CD4-positive, alpha-beta T cell treated with Interferon alpha-2 for 1 hour (primary cell): ENCODE results near the gene ATP6V0C.
A peak's percentile ranks its signal among the peaks of the same experiment; 100 is the strongest.

Experiments
- DNase-seq, 2 donors: peaks; one replicate each; pipeline ENCODE4 v3.0.0-alpha.2; 2020 to 2022

The ATP6V0C gene

DNA sequence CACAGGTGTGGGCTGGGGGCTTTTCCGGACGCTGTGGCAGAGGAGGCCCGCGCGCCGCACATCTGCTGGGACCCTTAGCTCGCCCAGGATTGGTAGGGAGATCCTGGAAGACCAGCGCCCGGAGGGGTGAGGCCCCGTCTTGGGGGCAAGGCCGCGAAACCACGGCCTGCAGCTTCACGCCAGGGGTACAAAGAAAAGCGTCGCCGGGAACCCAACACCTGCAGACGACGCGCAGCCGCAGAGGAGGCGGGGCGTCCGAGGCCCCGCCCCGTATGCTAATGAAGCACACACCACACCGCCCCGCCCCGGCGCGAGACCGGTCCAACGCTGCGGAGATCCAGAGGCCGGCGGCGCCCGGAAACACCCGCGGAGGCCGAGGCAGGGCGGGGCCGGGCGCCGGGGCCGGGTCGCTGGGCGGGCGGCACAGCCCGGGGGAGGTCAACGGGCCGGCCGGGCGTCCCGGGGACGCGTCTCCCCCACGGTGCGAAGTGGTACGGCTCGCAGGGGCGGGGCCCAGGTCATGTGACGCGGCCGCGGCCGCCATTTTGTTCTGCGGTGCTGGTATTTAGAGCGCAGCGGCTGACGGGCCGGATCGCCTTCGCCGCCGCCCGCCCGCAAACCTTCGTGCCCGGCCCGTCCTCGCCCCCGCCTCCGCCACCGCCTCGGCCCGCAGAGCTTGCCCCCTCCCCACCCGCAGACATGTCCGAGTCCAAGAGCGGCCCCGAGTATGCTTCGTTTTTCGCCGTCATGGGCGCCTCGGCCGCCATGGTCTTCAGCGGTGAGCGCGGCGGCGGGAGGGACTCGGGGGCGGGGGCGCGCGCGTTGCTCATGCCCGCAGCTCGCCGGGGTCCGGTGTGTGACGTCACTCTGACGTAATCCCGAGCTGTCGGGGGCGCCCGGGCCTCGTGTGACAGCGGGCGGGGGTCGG is at the start of gene ATP6V0C:
Gene ATP6V0C, plus strand, starts transcription at position 548 of the 928 bp plus-strand sequence. Its CDS starts 152 bp downstream, at position 700.
- peak; percentile 94 to 95 for DNase-seq

DNA sequence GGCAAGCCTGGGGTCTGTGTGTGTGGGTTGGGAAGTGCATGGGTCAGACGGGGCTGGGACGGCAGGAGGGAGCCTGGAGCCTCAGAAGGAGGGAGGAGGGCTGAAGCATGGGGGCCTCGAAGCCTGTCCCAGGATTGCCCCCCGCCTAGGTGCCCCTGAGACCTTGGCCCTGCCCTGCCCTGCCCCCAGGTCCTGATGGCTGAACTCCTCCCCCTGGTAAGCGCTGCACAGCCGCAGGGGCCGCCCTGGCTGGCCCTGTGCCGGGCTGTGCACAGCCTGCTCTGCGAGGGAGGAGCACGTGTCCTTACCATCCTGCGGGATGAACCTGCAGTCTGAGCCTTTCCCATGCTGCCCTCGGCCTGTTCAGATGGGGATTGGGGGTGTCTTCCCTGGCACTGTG is 49.4 kb upstream of the ATP6V0C start:
- DNase-seq = no peak

DNA sequence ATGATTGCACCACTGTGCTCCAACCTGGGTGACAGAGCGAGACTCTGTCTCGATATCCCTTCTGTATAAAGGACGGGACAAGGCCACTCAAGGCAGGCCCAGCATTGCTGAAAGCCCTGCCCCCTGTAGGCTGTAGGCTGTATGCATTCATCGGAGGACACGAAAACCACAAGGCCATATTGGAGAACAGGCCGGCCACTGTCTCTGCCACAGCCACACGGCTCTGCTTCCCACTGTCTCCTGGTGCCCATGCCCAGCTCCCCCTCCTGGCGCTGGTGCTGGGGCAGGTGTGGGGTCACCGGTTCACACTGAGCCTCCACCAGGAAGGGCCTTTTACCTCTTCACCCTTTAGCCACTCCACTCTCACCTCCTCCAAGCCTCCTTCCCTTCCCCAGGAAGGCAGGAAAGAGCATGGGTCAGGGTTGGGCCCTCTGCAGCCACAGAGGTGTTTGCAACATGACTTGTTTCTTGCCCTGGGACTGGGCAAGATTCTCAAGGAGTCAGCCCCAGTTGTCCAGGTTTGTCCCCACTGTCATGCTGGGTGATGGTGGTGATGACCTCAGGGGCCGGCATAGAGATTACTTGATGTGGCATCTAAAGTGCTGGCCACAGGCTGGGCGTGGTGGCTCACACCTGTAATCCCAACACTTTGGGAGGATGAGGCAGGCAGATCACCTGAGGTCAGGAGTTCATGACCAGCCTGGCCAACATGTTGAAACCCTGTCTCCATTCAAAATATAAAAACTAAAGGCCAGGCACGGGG is 47.9 kb upstream of the ATP6V0C start:
- no peak for DNase-seq

DNA sequence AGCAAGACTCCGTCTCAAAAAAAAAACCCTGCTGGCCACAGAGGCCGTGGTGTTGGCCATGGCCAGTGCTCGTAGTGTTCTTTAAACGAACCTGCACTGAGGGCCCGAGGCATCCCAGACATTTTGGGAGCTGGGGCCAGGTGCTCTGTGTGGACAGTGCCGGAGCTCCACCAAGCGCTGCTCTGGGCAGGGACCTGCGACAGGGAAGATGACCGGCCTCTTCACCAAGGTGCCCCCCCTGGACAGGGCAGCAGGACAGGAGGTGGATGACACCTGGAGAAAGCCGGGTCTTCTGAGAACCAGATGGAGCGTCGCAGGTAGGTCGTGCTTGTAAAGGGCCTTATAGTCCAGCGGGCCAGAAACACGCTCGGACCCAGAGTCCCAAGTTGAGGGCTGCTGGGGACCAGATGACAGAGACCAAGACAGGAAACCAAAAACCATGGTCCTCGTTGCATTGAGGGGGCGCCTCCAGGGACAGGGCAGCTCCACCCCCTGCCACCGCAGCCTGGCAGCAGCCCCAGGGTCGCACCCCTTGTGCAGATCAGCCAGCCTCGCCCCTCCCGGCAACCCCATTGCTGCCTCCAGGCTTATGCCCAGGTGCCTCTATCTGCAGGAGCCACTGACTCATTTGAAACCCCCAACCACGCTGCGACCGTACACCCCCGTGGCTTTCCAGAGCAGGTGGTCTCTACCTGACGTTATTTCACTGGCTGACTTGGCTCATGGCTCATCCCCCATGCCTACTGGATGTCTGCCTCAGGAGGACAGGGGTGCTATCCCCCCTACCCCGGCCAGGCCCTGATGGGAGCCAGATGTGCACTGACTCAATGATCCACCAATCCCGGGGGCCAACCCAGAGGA is 46.9 kb upstream of the ATP6V0C start:
- no peak for DNase-seq

DNA sequence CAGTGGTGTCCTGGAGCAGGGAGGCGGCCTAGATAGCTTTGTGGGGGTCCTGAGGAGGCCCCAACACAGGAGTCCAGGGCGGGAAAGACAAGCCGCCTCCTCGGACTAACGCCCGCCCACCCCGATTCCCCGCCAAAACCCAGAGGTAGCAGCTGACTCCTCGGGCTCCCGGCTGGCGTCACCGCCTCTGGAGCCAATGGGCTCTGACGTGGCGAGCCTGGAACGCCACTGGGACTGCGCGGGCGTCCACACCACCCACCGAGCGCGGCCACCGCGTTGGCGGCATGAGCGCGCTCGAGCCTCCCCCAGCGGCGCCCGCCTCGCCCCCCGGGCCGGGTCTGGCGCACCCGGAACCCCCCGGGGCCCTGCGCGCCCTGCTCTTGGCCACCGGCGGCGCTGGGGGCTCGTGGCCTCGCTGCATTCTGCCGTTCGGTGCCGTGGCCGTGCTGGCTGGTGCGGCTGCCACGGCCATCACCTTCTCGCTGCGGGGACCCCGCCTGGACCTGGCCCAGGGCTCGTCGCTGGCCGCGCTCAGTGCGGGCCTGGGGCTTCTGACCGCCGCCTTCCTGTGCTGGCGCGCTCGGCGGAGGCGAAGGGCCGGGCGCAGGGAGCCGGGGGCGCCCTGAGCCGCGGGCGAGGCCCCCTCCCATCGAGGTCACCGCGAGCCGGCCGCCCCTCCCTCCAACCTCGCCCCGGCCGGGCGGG is 46.1 kb upstream of the ATP6V0C start:
- no peak for DNase-seq

DNA sequence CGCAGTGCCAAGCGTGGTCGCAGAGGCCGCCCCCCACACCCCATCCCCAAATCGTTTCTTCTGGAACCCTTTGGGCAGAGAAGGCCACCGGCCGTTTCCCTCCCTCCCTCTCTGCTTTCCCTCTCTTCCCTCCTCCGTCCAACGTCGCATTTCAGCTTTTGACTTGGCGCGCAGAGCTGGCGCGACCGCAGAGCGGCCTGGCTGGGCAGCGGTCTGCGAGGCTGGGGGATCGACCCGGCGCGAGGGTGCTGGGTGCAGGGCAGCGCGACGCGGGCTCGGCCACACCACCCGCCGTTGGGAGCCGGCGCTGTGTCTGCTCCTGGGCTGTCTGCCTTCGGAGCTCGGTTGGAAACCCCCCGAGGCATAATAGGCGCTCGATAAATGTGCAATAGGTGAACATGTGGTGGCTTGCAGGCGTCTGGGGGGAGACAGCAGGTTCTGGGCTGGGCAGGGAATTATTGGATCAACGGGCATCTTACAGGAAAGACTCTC is 45.5 kb upstream of the ATP6V0C start:
- DNase-seq = no peak

DNA sequence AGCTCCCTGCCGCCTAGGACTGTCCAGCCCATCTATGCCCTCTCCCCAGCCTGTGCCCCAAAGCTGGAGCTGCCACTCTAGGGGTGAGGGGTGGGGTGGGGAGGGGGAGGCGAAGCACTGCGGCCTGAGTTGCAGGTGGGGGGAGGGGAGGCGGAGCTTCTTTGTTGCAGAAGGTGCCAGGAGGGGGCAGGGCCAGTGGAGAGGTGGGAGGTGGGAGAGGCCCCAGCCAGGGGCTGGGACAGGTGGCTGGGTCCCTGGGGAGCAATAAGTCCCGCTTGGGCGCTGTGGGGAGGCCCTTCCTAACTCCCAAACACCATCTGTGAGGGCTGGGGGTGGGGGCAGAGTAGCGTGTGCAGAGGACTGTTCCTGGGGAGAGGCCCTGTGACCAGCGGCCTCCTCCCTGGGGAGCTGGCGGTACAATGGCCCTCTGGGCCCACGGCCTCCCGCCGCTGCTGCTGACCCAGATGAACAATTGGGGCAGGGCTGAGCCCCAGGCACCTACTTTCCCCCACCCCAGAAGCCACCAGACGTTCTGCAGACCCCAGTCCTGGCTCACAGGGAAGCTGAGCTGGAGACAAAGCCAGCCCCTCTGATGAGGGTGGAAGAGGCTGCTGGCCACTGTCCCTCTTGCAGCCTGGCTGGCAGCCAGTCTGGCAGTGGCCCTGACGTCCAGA is 44.9 kb upstream of the ATP6V0C start:
- peak in 1 of 2 donors; percentile 11 for DNase-seq

DNA sequence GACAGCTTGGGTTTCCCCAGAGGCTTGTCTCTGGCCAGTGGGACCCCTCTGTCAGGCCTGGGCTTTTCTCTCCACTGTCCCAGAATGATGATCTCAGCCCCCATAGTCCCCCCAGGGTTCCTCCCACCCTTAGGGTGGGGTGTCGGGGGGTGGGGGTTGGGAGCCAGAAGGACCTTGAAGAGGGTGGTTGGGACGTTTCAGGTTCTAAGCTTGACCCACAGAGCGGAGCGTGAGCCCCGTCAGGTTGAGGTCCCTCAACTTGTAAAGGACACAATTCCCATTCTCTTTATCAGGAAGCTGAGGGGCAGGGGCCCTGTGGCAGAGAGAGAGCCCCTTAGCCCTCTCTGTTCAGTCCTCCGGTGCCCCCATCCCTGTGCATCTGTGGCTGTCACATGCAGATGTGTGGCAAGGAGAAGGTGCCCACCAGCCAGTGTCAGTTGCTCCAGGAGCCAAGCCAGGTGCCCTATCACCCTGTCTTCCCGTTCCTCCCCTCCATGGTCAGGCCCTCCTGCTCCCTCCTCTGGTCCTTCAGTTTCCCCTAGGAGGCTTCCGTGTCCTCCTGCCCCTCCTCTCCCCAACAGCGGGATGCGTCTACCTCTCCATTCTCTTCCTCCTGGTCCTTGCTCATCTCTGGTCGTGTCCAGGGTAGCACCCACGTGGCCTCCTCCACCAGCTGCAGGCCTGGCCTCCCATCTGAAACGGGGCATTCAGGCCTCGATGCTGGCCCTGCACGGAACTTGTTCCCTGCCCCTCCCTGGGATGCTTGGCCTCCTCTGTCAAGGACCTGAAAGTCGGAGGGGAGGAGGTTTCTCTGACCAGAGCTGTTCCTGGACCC is 44.1 kb upstream of the ATP6V0C start:
- DNase-seq = no peak

DNA sequence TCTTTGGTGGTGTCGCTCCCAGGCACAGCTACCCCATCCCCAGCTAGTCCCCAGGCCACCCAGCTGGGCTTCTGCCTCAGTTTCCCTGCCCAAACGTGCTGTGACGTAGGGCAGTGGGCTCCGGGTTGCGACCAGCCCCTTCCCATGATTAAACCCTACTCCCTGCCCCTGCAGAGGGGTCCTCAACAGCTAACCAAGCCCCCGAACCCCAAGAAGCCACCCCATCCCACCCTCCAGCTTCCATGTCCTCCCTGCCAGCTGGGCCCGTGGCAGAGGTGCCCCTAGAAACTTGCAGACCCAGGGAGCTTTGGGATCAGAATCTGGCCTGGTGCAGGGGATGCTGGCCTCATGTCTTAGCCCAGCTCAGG is 43.5 kb upstream of the ATP6V0C start:
- no peak for DNase-seq

DNA sequence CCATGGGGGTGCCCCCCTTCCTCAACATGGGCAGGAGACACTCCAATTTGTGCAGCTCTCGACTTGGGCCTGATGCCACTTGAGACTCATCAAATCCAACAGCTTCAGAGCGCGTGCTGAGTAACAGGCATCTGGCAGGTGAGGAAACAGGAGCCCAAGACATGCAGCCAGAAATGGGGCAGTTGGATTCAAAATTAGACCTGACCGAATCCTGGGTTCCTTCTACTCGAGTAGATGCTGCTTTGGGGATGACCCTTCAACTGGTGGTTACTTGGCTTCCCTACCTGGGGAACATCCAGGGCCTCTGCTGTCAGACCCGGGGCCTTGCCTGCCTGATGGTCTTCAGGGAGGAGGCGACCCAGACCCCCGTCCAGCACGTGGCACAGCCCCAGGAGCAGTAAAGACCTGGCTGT is 43.1 kb upstream of the ATP6V0C start:
- no peak for DNase-seq

DNA sequence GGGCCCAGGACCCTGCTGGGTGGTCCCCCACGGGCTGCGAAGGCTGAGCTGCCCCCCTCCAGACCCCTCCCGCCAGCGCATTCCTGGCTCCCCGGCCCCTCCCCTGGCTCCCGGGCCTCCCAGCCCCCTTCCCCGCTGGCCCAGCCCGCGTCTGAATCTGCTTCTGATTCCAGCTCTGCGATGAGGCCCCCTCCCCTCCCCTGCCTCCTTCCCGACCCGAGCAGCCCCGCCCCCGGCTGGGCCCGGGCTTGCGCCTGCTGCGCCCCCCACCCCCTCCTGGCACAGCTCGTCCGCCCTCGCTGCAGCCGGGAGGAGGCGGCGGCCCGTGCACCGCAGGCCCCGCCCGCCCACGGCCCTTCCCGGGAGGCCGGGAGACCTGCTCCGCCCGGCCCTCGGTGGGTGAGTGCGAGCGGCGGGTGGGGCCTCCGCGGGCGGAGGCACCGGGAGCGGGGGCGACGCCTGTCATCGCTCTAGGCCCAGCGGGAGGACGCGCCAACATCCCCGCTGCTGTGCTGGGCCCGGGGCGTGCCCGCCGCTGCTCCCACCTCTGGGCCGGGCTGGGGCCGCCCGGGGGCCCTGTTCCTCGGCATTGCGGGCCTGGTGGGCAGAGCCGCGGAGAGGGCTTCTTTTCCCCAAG is 42.6 kb upstream of the ATP6V0C start, which contains the start of gene NTN3:
Gene NTN3, plus strand, starts transcription at position 282 of the 637 bp plus-strand sequence. CDS start 405 bp downstream, outside the sequence.
- DNase-seq = no peak

DNA sequence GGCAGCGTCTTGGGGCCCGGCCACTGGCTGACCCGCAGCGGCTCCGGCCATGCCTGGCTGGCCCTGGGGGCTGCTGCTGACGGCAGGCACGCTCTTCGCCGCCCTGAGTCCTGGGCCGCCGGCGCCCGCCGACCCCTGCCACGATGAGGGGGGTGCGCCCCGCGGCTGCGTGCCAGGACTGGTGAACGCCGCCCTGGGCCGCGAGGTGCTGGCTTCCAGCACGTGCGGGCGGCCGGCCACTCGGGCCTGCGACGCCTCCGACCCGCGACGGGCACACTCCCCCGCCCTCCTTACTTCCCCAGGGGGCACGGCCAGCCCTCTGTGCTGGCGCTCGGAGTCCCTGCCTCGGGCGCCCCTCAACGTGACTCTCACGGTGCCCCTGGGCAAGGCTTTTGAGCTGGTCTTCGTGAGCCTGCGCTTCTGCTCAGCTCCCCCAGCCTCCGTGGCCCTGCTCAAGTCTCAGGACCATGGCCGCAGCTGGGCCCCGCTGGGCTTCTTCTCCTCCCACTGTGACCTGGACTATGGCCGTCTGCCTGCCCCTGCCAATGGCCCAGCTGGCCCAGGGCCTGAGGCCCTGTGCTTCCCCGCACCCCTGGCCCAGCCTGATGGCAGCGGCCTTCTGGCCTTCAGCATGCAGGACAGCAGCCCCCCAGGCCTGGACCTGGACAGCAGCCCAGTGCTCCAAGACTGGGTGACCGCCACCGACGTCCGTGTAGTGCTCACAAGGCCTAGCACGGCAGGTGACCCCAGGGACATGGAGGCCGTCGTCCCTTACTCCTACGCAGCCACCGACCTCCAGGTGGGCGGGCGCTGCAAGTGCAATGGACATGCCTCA is 41.9 kb upstream of the ATP6V0C start:
- no peak for DNase-seq

DNA sequence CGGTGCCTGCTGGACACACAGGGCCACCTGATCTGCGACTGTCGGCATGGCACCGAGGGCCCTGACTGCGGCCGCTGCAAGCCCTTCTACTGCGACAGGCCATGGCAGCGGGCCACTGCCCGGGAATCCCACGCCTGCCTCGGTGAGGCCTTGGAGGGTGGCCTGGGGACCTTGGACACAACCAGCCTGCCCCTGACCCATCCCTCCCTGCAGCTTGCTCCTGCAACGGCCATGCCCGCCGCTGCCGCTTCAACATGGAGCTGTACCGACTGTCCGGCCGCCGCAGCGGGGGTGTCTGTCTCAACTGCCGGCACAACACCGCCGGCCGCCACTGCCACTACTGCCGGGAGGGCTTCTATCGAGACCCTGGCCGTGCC is 41.3 kb upstream of the ATP6V0C start:
- DNase-seq = no peak

DNA sequence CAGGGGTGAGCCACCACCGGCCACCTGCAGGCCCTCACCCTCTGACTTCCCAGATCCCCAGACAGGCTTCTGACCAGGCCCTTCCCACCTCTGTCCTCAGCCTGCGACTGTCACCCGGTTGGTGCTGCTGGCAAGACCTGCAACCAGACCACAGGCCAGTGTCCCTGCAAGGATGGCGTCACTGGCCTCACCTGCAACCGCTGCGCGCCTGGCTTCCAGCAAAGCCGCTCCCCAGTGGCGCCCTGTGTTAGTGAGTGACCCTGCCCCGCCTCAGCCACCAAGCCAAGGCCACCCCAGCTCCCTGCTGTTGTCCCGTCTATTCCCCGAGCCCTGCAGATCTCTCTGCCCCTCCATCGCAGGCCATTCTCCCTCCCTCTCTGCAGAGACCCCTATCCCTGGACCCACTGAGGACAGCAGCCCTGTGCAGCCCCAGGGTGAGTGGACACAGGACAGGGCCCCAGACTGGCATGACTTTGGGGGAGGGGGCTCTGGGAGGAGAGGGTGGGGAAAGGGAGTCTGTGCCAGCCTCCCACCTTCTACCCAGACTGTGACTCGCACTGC is 40.8 kb upstream of the ATP6V0C start:
- no peak for DNase-seq

DNA sequence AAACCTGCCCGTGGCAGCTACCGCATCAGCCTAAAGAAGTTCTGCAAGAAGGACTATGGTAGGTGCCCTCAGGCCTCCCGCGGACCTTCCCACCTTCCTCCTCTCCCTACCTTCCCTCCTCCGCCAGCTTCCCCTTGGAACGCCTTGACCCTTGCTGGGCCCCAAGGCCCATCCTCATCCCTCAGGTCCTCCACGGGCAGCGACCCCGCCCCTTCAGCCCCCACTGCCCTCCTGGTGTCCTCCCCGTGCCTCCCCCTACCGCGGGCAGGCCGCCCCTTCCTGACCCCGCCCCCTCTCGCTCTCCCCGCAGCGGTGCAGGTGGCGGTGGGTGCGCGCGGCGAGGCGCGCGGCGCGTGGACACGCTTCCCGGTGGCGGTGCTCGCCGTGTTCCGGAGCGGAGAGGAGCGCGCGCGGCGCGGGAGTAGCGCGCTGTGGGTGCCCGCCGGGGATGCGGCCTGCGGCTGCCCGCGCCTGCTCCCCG is 40.3 kb upstream of the ATP6V0C start:
- DNase-seq = no peak

DNA sequence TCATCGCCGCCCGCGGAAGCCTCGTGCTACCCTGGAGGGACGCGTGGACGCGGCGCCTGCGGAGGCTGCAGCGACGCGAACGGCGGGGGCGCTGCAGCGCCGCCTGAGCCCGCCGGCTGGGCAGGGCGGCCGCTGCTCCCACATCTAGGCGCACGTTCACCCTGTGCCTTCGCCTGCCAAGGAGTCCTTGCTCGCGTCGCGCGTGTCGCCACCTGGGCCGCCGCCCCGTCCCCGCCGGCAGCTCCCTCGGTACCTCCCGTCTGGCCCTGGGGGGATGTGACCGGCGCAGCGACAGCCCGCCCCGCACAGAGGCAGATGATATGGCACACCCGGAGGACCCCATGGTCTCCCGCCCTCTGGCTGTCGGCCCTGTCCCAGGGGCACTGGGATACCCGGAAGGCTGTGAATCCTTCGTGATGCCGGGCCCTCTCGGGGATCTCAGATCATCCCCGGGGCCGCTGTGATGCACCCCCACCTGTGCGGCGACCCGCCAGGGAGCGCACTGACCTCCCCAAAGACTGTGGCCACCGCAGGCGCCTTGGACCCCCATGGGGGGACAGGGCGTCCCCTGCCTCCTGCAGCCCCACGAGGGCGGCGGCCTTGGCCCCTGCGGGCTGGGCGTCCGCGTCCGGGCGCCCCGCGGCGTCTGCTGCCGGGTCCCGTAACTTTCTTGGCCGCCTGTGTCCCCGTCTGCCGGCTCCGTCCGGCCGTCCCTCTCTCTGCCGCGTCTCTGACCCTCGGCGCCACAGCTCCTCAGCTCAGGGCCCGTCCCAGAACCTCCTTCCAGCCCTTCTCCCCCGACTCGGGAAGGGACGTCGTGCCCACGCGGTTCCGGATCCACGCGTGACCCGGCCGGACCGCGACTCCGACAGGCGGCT is 39.5 kb upstream of the ATP6V0C start:
- DNase-seq = peak; percentile 58 to 71

DNA sequence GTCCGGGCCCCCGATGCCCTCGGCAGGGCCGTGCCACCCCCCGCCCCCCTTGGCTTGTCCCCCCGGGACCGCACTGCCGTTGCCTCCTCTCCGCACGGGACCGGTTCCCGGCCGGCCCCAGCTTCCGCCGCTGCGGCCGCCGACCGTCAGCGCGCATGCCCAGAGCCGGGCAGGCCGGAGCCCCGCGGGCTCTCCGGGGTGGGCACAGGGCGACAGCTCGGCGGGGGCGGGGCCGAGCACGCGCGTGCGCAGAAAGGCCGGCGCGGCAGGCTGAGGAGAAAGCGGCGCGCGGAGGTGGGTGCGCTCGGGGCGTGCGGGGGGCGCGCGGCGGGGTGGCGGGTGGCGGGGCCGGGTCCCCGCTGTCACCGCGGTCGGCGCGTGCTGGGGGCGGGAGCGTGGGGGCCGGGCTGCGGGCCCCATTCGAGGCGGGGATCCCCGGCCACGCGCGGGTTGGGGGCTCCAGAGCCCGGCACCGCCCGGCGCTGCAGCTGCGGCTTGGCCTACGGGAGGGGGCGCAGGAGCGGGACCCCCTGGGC is 38.8 kb upstream of the ATP6V0C start, which contains the start of gene TBC1D24:
Gene TBC1D24, plus strand, starts transcription at position 251 of the 536 bp plus-strand sequence. CDS start 21,022 bp downstream, outside the sequence.
- DNase-seq = peak; percentile 85 to 88
